ENCODE measurements around the gene FAM83E.
A peak's percentile ranks its signal among the peaks of the same experiment; 100 is the strongest.
"Not testable (repeated sequence)": the region's sequence is repeated elsewhere in the genome, so short reads cannot be mapped to it uniquely, and the experiment has no call there.

FAM83E gene

GRCh38 chr19:48614436-48615230 is at the start of gene FAM83E:
TSS of gene FAM83E (minus strand) at chr19:48615076. CDS start at chr19:48613372, 1,704 bp downstream.
- DNase-seq (ENCODE audit: low spot score): no peak

- no peak for DNase-seq (ENCODE audit: low spot score)
These were observed 49.6 kb upstream of the FAM83E start for GRCh38 chr19:48664476-48664875.

GRCh38 chr19:48663667-48664066 is 48.8 kb upstream of the FAM83E start:
- no peak for DNase-seq (ENCODE audit: low spot score)

GRCh38 chr19:48661711-48662090 is 46.8 kb upstream of the FAM83E start:
- no peak for DNase-seq (ENCODE audit: low spot score)

- peak; percentile 90 for DNase-seq (ENCODE audit: low spot score)
These were observed 46.2 kb upstream of the FAM83E start for GRCh38 chr19:48660852-48661710.

- peak; percentile 27 for DNase-seq (ENCODE audit: low spot score)
These were observed 44.9 kb upstream of the FAM83E start for GRCh38 chr19:48659768-48660167.

- no peak for DNase-seq (ENCODE audit: low spot score)
These were observed 43.6 kb upstream of the FAM83E start for GRCh38 chr19:48658483-48658882.

- DNase-seq (ENCODE audit: low spot score): not testable (repeated sequence)
These were observed 43.0 kb upstream of the FAM83E start for GRCh38 chr19:48657828-48658227.

- peak; percentile 86 for DNase-seq (ENCODE audit: low spot score)
These were observed 42.1 kb upstream of the FAM83E start for GRCh38 chr19:48656840-48657474.

GRCh38 chr19:48654299-48655059 is 39.6 kb upstream of the FAM83E start:
- DNase-seq (ENCODE audit: low spot score): no peak

- DNase-seq (ENCODE audit: low spot score): no peak
These were observed 36.8 kb upstream of the FAM83E start for GRCh38 chr19:48651683-48652048.

- no peak for DNase-seq (ENCODE audit: low spot score)
These were observed 36.3 kb upstream of the FAM83E start for GRCh38 chr19:48650974-48651682.

- no peak for DNase-seq (ENCODE audit: low spot score)
These were observed 33.3 kb upstream of the FAM83E start for GRCh38 chr19:48648134-48648533.

GRCh38 chr19:48646722-48647216 is 31.9 kb upstream of the FAM83E start:
- no peak for DNase-seq (ENCODE audit: low spot score)

GRCh38 chr19:48646001-48646721 is 31.3 kb upstream of the FAM83E start, which contains the start of gene CA11:
TSS of gene CA11 (minus strand) at chr19:48646187. CDS start at chr19:48645632, 555 bp downstream.
- DNase-seq (ENCODE audit: low spot score): peak; percentile 82

- DNase-seq (ENCODE audit: low spot score): no peak
These were observed 30.7 kb upstream of the FAM83E start for GRCh38 chr19:48645620-48646000.

GRCh38 chr19:48644839-48645619 is 30.2 kb upstream of the FAM83E start:
- peak; percentile 66 for DNase-seq (ENCODE audit: low spot score)

GRCh38 chr19:48644355-48644754 is 29.5 kb upstream of the FAM83E start:
- DNase-seq (ENCODE audit: low spot score): no peak

GRCh38 chr19:48642862-48643261 is 28.0 kb upstream of the FAM83E start:
- DNase-seq (ENCODE audit: low spot score): no peak

Measured in kidney tubule cell (primary cell).